Fibroblast of skin of left biceps (primary cell): ENCODE data around the gene HBA2.
"Not testable (repeated sequence)": the region's sequence is repeated elsewhere in the genome, so short reads cannot be mapped to it uniquely, and the experiment has no call there.

Experiments
- DNase-seq, 2 experiments: peaks; one replicate each; pipeline ENCODE4 v3.0.0-alpha.2; 2013; ENCODE audit warnings: low read depth in 2 of 2

Gene HBA2

DNA sequence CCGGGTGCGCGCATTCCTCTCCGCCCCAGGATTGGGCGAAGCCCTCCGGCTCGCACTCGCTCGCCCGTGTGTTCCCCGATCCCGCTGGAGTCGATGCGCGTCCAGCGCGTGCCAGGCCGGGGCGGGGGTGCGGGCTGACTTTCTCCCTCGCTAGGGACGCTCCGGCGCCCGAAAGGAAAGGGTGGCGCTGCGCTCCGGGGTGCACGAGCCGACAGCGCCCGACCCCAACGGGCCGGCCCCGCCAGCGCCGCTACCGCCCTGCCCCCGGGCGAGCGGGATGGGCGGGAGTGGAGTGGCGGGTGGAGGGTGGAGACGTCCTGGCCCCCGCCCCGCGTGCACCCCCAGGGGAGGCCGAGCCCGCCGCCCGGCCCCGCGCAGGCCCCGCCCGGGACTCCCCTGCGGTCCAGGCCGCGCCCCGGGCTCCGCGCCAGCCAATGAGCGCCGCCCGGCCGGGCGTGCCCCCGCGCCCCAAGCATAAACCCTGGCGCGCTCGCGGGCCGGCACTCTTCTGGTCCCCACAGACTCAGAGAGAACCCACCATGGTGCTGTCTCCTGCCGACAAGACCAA, at the start of gene HBA2:
HBA2 (plus strand) TSS at position 503 of the 568 bp plus-strand sequence; CDS start at position 540, 37 bp downstream.
- not testable (repeated sequence) for DNase-seq

DNA sequence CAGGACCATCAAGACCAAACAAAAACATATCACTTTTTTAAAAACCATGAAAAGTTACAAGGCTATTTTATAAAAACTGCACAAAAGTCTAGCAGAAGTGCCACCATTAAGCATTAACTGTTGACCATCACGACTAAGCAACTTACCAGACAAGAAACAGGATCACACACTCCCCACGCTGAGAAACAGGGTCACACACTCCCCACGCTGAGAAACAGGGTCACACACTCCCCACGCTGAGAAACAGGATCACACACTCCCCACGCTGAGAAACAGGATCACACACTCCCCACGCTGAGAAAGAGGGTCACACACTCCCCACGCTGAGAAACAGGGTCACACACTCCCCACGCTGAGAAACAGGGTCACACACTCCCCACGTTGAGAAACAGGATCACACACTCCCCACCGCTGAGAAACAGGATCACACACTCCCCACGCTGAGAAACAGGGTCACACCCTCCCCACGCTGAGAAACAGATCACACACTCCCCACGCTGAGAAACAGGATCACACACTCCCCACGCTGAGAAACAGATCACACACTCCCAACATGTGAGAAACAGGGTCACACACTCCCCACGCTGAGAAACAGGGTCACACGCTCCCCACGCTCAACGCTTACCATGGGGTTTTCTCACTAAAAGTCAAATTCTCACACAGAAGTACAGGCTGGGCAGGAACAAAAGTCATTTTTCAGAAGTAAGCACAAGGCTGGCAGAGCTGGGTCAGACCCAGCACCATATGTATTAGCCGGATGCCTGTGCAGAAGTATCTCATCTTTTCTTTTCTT, 48.9 kb upstream of the HBA2 start:
- DNase-seq = not testable (repeated sequence)

GRCh38 chr16:125011-125410, 47.7 kb upstream of the HBA2 start:
- DNase-seq = no peak

- no peak for DNase-seq
Observed at GRCh38 chr16:129075-129474, 43.6 kb upstream of the HBA2 start.

GRCh38 chr16:130533-131173, 42.0 kb upstream of the HBA2 start:
- no peak for DNase-seq

DNA sequence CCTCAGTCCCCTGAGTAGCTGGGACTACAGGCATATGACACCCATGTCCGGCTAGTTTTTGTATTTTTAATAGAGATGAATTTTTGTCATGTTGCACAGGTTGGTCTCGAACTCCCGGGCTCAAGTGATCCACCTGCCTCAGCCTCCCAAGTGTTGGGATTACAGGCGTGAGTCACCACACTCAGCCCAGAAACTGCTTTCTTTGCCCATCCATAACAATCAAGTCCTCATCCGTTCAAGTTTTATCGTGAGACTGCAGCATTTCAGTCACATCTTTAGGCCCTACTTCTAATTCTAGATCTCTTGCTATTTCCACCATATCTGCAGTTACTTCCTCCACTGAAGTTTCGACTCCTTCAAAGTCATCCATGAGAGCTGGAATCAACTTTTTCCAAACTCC, 40.6 kb upstream of the HBA2 start:
- DNase-seq = no peak

DNA sequence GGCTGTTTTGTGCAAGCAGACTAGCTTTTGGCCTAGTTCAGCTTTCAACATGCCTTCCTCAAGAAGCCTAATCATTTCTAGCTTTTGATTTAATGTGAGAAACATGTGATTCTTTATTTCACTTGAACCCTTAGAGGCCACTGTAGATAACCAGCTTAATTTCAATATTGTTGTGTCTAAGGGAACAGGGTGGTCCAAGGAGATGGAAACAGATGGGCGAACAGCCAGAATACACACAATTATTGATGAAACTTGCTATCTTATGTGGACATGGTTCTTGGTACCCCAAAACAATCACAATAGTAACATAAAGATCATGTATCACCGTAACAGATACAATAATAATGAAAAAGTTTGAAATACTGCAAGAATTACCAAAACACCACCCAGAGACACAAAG, 39.0 kb upstream of the HBA2 start:
- no peak for DNase-seq

DNA sequence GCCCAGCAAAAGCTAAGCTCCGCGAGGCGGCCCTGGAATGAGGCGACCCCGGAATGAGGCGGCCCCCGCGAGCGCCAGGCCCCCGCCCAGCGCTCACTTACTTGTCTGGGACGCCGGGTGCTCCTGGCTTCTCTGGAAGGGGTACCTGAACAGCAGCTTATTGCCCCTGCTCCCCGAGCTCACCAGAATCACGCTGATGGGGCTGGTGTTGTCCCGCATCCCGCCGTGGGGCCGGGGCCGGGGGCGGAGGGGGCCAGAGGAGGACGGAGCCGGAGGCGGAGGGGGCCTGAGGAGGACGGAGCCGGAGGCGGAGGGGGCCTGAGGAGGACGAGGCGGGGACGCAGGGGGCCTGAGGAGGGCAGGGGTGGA, 34.6 kb upstream of the HBA2 start:
- no peak for DNase-seq

DNA sequence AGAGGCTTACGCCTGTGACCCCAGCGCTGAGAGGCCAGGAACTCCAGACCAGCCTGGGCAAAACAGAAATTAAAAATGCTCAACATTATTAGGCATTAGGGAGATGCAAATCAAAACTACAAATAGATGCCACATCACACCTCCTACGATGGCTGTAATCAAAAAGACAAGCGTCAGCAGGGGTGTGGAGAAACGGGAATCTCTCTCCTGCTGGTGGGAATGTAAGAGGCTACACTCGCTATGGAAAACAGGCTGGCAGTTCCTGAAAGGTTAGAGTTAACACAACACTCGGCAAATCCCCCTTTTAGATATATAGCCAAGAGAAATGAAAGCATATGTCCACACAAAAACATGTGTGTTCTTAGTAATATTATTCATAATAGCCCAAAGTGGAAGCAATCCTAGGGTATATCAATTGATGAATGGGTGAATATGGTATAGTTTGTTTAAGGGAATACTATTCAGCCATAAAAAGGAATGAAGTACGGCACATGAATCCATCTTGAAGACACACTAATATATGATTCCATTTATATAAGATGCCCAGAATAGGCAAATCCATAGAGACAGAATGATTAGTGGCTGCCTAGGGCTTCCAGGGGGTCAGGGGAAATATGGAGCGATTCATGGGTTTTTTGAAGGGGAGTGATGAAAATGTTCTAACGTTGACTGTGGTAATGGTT, 32.4 kb upstream of the HBA2 start:
- DNase-seq = no peak

DNA sequence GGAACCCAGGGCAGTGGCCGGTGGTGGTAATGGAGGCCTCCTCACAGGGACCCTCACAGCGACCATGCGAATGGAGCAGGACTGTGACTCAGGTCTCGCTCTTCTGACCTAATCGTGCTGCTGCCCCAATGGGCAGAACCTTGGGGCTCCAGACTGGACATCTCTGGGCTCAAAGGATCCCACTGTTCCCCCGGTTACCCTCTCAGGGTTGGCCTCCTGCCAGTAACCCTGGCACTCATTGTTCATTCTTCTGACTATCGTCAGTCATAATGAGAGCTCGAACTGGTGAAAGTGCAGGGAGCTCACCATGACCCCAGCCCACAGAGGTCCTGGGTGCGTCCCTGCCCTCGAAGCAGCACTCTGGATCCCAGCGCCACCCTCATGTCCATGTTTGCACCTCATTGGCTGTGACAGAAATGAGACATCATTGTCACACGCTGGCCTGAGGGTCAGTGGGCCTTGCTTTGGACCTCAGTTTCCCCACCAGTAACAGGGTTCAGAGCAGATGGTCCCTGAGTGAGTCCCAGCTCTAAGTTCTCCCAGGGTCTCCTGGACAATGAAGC, 30.2 kb upstream of the HBA2 start:
- no peak for DNase-seq

DNA sequence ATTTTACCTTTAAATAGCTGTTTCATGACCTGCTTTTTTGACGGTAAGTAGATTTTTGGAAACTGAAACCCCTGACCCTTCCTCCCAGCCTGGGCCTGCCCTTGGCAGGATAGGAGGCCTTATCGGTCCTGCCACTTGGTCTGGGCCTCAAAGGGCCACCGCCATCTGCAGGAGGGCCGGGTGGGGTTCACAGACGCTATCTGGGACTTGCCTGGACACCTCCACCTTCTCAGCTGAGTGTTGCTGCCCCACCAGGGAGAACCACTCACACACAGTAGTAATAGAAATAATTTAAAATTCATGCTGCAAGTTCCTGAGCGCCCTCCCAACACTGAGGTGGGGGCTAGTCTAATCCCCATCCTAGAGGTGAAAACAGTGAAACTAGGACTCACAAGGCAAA, 29.6 kb upstream of the HBA2 start:
- no peak for DNase-seq

DNA sequence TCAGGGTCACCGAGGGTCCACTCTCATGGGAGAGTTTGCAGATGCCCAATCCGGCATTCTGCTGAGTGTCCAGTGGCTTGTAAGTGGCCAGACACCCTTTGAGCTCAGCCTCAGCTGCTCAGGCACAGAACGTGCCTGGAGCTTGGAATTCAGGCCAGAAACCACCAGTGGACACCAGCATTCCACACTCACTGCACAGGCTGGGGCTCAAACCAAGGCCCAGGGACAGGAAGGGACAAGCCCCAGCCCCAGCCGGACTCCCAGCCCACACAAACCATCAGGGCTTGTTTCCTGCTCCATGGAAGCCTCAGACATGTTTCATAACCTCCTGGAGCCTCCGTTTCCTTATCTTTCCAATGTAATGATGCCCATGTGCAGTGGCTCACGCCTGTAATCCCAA, 29.2 kb upstream of the HBA2 start:
- DNase-seq = no peak

DNA sequence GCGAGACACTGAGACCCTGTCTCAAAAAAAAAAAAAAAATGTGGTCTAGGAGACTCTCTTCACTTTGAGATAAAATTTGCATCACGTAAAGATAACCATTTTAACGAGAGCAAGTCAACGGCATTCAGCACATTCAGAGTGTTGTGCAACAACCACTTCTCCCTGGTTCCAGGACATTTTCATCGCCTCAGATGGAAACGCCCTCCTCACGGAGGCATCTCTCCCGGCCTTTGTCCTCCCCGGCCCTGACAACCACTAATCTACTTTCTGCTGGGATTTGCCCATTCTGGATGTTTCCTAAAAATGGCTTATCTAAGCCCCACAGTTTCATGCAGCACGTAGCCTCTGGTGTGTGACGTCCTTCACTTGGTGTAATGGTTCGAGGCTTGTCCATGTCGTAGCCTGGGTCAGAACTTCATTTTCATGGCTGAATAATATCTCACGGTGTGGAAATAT, 27.9 kb upstream of the HBA2 start:
- no peak for DNase-seq

DNA sequence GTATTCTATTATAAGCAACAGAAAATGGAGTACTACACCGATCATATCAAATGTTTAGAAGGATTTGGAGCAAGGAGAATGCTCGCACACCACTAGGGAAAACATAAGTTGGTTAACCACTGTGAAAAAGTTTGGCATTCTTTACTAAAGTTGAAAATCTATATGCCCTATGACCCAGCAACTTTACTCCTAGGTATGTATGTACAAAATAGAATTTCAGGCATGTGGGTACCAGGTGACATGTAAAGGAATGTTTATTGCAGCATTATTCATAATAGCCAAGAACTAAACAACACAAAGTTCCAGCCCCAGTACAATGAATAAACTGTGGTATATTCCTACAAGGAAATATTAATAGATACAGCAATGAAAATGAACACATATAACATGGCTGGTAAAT, 26.0 kb upstream of the HBA2 start:
- no peak for DNase-seq

GRCh38 chr16:149024-149660, 23.5 kb upstream of the HBA2 start:
- no peak for DNase-seq

DNA sequence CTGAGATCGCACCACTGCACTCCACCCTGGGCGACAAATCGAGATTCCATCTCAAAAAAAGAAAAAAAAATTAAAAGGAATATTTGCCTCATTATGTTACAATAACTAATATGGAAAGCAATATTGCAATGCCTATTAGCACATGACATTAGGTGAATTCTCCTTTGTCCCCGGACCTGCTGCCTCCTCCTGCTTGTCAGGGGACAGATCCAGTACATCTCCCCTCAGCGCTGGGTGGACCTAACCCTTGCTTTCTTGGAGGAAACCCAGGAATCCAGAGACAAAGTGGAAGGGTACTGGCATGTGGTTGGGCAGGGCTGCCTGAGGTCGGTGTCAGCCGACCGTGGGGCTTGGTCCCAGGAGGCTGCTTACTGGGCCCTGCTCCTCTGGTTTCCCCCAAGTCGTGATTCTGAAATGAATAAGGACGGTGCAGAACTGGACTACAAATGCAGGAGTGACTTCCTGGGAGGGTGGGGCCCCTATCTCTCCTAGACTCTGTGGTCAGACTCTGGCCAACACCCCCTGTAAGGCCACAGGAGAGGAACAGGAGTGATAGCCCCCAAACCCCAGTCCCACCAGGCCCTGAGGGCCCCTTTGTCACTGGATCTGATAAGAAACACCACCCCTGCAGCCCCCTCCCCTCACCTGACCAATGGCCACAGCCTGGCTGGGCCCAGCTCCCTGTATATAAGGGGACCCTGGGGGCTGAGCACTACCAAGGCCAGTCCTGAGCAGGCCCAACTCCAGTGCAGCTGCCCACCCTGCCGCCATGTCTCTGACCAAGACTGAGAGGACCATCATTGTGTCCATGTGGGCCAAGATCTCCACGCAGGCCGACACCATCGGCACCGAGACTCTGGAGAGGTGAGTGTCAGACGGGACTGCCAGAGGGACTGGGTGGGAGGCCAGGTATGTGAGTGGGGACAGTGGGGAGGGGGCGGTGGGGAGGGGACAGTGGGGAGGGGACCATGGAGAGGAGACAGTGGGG, 20.2 kb upstream of the HBA2 start, which contains the start of gene HBZ:
HBZ (plus strand) TSS at position 504 of the 988 bp plus-strand sequence; CDS start at position 770, 266 bp downstream.
- DNase-seq = no peak

DNA sequence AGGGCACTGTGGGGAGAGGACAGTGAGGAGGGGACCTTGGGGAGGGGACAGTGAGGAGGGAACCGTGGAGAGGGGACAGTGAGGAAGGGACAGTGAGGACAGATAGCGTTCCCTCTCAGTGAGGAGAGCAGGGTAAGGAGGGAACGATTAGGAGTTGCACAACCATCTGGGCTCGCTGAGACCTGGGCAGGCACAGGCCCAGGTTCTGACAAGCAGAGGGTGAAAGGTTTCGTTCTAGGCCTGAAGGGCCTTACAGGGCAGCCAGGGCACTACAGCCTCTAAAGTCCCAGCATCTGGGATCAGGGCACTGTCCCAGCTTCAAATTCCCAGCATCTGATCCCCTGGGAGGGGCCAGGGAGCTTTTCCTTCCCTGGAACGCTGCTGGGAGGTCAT, 19.6 kb upstream of the HBA2 start:
- not testable (repeated sequence) for DNase-seq

DNA sequence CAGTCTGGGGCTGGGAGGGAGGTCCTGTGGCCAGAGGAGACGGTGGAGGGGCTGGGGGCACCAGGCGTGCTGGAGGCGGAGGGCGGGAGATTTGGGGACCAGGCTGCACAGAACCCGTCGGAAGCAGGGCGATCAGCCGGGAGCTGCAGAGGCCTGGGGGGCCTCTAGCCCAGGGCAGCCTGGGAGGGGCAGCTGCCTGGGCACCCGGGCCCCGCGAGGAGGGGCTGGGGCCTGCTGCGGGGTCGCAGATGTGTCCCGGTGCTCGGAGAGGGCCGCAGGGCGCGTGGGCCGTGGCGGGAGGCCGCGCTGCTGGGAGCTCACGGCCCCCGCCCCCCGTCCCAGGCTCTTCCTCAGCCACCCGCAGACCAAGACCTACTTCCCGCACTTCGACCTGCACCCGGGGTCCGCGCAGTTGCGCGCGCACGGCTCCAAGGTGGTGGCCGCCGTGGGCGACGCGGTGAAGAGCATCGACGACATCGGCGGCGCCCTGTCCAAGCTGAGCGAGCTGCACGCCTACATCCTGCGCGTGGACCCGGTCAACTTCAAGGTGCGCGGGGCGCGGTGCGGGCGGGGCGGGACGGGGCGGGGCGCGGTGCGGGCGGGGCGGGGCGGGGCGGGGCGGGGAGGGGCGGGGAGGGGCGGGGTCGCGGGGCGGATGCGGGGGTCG, 19.0 kb upstream of the HBA2 start:
- DNase-seq = not testable (repeated sequence)

DNA sequence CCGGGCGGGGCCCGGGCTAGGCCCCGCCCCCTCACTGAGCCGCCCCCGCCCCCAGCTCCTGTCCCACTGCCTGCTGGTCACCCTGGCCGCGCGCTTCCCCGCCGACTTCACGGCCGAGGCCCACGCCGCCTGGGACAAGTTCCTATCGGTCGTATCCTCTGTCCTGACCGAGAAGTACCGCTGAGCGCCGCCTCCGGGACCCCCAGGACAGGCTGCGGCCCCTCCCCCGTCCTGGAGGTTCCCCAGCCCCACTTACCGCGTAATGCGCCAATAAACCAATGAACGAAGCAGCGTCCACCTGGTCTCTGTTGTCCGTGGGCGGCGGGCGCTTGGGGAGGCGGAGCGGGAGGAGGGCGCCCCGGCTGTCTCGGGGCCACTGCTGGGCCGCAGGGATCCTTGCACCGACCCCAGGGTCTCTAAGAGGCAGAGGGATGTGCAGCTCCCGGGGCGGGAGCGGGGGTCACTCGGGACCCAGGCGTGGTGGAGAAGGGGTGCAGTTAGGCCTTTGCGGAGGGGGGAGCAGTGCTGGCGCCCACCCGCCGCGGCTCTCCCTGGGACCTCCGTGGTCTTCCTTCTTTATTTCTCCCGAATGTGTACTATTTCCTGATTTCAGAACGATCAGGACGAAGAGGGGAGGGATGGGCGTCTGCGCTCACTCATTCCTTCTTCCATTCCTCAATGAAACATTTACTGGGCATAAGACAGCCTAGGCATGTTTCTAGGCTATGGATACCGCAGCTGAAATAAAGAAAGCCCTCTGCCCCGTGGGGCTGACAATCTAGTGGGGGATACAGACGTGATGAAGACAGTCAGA, 18.3 kb upstream of the HBA2 start:
- no peak for DNase-seq
